ENCODE results near the gene C3AR1.
A peak's percentile ranks its signal among the peaks of the same experiment; 100 is the strongest.
"Not testable (repeated sequence)": the region's sequence is repeated elsewhere in the genome, so short reads cannot be mapped to it uniquely, and the experiment has no call there.

The C3AR1 gene

DNA sequence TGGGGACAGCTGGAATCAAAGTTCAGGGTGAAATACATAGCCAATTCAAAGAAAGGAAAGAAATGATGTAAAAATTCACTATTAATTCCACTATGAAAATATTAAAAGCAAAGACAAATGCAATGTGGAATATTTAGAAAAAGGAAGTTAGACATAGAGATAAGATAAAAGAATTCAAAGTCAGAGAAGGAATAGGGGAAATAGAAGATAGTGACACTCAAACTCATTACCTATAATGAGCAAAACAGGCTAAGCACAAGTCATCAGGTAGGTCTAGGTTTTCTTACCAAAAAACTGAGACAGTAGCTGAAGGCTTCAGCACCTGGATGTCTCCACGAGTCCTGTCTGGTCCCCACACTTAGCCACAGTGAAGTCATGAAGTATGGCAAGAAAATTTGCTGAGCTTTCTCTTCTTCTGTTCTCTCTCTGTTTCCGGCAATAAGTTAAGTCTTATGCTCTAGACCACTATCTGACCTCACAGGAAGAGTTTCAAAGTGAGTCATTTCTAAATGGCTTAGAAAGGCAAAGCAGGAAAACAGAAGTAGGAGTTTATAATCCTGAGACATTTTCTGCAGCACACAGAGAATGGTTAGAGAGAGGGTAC lies at the start of gene C3AR1:
Gene C3AR1 (minus strand): TSS at position 369 of the 604 bp plus-strand sequence. CDS start 6,174 bp downstream, outside the sequence.
- peak; percentile 73 for DNase-seq

DNA sequence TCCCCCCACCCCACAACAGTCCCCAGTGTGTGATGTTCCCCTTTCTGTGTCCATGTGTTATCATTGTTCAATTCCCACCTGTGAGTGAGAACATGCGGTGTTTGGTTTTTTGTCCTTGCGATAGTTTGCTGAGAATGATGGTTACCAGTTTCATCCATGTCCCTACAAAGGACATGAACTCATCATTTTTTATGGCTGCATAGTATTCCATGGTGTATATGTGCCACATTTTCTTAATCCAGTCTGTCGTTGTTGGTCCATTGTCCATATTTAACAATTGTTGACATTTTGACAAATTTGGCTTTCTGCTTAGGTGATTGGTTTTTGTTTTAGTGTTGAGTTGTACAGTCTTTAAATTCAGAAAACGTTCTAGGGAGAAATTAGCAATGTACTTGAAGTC lies 47.0 kb upstream of the C3AR1 start:
- DNase-seq: not testable (repeated sequence)

DNA sequence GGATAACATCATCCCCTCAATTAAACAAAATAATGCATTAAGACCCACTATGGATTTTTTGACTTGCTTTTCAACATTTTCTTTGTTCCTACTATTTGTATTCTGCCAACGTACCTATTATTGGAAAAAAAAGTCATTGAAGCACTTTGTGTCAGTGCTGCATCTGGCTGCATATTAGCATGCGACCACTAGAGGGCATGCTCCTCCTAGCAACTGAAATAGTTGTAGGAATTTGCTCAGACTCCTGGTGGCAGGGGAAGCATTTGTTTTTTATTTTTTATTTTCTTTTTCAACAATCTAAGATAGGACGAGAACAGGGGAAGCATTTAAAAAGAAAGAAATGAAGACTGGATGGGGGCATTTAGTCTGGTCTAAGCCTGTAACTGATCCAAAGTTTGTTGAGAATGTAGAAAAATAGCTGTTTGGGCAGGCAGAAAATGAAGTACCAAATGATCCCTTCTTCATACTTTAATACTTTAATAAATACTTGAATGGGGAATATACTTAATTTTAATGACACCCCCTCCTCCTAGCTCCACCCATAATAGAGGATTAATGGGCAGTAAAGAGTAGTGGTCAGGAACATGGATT lies 42.7 kb upstream of the C3AR1 start:
- peak; percentile 77 for DNase-seq

DNA sequence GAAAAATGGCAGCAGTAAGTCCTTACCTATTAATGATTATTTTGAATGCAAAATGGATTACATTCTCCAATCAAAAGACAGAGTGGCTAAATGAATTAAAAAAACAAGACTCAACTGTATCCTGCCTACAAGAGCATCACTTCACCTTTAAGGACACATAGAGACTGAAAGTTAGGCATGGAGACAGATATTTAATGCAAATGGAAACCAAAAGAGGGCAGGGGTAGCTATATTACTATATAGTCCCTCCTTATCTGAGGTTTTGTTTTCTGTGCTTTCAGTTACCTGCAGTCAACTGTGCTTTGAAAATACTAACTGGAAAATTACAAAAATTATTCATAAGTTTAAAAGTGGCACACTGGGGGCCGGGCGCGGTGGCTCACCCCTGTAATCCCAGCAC lies 33.1 kb upstream of the C3AR1 start:
- no peak for DNase-seq

DNA sequence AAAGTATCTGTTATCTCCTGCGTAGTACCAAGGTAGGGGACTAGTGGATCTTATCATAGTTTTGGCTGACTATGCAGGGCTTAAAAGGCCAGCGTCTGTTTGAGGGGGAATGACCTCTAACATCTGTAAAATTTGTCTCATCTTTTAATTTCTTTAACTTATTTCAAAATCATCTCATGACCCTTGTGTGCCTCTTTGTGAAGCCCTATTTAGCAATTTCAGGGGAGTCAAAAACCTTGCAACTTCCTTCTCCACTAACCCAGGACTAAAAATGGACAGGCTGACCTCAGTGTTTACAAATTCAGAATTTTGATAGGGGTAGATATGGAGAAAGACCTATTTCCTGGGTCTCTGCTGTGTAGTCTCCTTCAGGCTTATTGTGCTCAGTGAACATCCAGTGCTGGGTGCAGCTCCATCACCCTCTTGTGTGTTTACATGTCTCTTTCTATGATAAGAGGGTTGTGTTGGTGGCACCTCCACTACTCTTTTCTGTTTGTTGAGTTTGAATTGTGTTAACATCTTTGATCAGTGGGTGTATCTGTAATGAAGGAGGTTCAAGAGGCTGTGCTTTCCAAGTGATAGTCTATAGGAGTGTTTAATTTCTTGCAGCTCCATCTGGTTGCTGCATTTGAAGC lies 30.2 kb upstream of the C3AR1 start:
- DNase-seq: no peak

DNA sequence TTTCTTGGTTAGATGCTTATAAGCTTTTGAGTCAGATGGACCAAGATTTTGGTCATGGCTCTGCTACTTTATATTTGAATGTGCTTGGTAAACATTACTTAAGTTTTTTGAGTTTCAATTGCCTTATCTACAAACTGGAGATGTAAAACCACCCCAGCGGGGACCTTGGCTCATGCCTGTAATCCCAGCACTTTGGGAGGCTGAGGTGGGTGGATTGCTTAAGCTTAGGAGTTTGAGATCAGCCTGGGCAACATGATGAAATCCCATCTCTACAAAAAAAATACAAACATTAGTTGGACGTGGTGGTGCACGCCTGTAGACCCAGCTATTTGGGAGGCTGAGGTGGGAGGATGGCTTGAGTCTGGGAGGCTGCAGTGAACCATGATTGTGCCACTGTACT lies 27.1 kb upstream of the C3AR1 start:
- no peak for DNase-seq

DNA sequence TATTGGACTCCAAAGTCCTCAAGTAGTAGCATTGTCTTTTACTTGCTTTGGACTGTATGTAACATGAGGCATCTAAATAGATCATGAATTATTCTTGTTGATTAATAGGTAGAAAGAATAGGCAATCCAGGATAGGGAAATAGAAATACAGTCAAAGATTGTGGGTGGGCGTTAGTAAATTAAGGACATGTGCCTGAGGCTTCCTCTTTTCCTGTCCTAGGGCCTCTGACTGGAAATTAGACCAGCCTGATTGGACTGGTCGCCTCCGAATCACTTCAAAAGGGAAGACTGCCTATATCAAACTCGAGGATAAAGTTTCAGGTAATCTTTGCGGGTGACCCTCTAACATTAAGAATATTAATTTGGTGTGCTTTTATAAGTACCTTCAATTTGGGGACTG lies 23.6 kb upstream of the C3AR1 start:
- no peak for DNase-seq

DNA sequence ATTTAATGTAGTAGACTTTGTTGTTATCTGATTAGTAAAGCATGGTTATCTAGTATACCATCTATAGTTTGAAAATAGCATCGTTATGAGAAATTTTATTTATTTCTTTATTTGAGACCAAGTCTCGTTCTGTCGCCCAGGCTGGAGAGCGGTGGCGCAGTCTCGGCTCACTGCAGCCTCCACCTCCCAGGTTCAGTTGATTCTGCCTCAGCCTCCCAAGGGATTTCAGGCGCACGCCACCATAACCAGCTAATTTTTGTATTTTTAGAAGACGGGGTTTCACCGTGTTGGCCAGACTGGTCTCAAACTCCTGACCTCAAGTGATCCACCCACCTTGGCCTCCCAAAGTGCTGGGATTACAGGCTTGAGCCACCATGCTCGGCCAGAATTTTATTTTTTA lies 23.1 kb upstream of the C3AR1 start:
- DNase-seq: not testable (repeated sequence)

DNA sequence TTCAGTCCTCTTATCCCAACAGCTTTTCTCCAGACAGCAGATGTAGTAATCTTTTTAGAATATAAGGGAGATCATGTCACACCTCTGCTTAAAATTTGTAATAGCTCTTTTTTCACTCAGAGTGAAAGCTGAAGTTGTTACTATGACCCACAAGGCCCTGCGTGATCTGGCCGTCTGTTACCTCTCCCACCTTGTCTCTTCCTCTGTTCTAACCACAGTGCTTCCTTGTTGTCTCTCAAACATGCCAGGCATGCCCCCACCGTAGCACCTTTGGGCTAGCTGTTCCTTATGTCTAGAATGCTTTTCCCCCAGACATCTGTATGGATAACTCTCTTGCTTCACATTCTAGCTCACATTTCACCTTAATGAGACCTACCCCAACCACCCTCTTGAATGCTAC lies 22.4 kb upstream of the C3AR1 start:
- peak; percentile 60 for DNase-seq

DNA sequence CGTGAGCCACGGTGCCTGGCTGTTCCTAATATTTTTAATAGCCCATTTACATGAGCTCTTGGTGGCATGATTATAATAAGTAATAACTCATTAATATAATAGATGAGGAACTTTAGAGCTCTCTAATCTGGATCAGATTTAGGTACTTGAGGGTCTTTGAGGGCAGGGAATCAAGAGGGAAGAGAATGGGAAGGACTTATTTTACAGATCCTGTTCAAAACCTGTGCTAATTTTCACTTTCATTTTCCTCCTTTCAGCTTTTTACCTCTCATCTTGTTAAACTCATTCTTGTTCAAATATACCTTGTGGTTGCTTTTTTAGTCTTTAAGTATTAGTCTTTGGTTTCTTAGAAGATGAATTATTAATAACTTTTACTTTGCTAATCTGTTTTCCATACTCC lies 21.5 kb upstream of the C3AR1 start:
- no peak for DNase-seq

DNA sequence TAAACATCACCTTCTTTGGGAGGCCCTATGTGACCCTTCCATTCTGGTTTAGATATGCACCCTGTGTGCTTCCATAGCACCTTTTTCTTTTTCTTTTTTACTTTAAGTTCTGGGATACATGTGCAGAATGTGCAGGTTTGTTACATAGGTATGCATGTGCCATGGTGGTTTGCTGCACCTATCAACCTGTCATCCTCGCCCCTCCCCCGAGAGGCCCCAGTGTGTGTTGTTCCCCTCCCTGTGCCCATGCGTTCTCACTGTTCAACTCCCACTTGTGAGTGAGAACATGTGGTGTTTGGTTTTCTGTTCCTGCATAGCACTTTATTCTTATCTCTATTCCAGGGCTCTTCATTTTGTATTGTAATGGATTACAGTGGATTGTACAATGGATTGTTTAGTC lies 18.2 kb upstream of the C3AR1 start:
- DNase-seq: not testable (repeated sequence)

DNA sequence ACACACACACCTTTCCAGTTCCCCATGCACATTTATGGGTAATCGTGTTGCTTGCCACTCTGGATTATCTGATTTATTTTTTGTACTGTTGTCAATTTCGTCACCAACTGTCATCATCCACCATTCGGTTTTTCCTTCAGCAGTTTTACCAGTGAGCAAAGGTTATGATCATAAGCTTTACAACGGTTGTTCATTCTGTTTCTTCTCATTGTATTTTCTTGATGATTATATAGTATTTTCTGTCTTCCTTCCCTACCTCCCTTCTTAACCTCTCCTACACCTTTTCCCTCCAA lies 16.6 kb upstream of the C3AR1 start:
- DNase-seq: no peak

DNA sequence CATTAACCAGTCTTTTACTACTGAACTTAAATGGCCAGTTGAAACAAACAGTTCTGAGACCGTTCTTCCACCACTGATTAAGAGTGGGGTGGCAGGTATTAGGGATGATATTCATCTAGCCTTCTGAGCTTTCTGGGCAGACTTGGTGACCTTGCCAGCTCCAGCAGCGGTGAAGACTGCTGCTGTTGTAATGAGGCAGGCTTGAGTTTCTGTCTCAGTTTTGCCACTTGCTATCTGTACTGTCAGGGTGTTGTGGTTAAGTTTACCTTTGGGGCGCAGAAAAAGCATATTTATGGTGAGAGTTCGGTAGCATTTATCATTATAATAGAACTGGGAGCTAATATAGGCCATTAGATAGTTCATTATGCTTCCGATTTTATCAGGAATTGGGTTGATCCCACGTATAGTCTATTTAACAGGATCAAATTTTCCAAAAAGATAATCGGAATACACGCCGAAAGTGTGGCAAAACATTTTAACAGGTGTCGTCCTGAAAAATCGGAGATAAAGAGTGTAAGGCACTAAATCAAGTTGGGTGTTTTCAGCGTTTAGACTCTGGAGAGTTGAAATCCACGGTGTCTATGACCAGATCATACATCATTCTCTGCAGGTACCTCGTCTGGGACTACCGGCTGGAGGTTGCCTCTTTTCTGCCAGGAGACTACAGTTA lies 15.2 kb upstream of the C3AR1 start:
- DNase-seq: peak; percentile 40

DNA sequence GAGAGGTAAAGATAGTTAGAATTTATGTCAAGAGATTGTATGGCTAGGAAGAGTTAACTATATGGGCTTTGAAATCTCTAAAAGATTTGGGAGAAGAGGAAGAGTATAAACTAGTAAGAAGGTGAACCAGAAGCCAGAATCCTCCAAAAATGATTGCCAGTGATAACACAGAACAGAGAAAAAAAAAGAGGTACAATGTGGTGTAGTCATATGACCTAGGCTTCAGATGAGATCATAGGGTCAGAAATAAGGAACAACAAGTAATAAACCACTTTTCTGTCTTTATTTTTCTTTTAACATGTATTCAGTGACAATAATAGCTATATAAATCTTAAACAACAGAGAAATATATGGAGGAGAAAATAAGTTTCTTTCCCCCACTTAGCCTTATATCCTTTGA lies 14.0 kb upstream of the C3AR1 start:
- no peak for DNase-seq

DNA sequence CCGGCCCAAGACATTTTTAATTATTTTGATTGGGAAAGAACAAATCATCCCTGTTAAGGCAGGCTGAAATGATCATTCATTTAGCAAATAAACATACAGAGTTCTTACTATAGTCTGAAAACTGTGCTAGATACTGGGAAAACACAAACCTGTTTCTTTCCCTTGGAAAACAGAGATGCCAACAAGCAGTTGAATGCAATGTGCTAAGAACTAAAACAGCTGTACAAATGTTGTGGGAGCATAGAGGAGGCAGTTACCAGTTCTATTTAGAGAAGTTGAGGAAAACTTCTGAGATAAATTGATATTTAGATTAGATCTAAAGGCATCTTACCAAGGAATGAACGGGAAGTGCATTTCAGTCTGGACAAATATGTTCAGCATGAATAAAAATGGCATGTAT lies 12.8 kb upstream of the C3AR1 start:
- no peak for DNase-seq

DNA sequence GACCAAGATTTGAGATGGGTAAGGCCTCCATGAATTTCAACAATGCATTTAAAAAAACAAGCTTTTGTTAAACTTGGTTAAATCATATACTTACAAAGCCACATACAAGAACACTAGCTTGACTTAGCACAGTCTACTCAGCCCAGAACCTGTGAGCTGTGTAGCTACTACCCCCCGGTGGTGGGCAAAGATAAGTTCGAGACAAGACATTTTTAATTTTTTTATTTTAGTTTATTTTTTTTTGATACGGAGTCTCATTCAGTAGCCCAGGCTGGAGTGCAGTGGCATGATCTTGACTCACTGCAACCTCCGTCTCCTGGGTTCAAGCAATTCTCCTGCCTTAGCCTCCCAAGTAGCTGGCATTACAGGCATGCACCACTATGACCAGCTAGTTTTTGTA lies 12.2 kb upstream of the C3AR1 start:
- DNase-seq: peak; percentile 46

DNA sequence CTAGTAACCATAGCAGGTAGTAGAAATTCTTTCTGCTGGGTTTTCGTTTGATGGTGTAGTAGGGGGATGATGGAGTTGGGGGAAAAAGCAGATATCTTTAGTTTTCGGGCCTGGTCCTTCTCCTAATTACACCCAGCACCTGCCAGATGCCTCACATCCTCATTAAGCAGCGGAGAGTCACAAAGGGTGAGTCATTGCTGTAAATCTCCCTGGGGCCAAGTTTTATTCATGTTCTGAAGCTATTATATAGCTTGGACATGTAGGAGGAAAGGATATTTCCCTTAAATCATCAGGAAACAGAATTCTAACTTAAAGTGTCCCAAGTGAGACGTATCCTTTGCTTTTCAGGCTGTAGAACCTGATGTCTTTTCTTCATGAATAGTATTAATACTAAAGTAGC lies 11.0 kb upstream of the C3AR1 start:
- no peak for DNase-seq

DNA sequence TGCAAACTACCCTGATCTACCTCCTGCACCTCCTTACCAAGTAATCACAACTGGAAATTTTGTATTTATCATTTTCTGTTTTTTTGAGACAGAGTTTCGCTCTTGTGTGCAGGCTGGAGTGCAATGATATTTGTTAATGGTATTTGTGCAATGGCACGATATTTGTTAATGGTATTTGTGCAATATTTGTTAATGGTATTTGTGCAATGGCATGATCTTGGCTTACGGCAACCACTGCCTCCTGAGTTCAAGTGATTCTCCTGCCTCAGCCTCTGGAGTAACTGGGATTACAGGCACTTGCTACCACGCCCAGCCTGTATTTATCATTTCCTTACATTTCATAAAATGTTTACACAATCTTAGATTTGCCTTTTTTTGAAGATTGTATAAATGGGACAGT lies 10.2 kb upstream of the C3AR1 start:
- DNase-seq: no peak

DNA sequence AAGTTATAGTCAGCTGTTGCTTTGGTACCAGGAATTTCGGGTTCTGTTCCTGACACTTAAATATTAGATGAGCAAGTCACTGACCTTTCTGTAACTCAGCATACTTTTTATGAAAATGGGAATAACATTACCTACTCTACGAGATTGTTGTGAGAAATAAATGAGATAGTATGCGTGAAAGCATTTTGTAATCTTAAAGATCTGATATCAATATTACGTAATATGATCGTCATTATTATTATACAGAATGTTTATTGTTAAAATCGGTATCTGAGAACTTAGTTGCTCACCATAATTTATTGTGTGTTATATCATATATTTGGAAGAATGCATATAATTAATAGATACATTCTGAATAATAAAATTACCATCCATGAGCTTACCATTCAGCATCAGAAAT lies 9.8 kb upstream of the C3AR1 start:
- DNase-seq: no peak

DNA sequence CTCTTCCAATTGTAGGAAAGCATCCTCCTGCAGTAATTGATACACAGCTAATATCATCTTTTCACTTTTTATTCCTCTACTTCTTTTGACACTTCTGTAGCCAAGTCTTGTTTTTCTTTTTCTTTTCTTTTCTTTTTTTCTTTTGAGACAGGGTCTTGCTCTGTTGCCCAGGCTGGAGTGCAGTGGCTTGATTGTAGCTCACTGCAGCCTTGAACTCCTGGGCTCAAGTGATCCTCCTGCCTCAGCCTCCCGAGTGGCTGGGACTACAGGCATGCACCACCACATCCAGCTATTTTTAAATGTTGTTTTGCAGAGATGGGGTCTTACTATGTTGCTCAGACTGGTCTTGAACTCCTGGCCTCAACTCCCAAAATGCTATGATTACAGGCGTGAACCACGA lies 5.7 kb upstream of the C3AR1 start:
- not testable (repeated sequence) for DNase-seq

DNA sequence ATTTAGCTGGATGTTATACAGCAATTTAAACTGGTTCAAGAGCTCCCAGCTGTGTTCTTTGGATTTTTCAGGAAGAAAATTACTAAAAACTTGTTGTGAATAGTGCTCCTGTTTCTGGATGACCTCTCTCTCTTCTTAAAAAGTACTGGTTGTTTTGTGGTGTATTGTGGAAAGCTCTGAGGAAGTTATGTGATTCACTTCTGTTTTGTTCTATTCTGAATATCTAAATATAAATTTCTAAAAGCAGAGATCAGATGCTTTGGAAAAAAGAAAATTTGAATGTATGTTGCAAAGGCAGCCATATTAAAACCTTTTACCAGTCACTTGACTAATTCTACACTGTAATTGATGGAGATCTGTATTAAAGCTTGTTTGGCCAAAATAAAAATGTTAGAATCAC lies 3.4 kb upstream of the C3AR1 start:
- no peak for DNase-seq

DNA sequence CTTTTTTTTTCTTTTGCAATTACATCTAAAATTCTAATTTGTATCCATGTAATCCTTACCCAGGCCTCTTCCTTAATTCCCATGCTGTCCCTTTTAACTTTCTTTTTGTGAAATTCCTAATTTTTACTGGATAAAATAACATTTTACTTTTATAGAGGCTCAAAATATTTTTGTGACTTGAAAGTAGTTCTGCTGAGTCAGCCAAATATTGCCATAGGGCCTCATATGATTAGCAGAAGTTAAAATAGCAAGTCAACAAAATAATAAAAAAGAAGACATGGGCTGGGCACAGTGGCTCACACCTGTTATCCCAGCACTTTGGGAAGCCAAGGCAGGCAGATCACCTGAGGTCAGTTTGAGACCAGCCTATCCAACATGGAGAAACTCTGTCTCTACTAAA lies 2.0 kb downstream of the C3AR1 start:
- no peak for DNase-seq

DNA sequence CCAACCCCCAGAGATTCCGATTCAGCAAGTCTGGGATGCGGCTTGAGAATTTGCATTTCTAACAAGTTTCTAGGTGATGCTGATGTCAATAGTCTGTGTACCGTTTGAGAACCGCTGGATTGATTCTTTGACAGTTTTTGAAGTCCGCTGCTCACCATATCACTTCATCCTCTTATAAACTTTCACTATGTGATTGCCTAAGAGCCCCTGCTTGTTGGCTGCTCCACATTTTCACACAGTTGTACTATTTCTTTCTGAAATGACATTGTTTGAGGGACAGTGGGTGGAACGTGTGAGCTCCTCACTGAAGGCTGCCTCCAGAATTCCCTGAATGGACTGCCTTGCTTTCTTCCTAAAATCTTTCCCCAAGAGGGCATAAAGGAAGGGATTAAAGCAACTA lies 7.7 kb downstream of the C3AR1 start:
- no peak for DNase-seq

DNA sequence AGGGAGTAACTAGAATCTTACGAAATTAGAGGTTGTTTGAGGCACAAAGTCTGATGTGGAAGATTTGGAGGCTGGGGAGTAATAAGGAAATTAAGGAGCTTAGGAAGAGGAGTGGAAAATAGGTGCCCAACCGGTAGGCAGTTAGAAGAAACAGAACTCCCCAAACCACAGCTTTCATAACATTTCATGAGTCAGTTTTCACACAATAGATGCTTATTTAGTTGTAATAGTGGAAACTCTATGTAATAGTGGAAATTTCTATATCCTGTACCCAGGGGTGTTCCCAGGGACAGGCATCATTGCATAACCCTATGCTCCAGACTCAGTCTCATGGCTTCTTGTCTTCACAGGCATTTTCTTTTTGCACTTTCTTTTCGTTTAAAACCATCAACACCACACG lies 8.3 kb downstream of the C3AR1 start:
- DNase-seq: peak; percentile 30

DNA sequence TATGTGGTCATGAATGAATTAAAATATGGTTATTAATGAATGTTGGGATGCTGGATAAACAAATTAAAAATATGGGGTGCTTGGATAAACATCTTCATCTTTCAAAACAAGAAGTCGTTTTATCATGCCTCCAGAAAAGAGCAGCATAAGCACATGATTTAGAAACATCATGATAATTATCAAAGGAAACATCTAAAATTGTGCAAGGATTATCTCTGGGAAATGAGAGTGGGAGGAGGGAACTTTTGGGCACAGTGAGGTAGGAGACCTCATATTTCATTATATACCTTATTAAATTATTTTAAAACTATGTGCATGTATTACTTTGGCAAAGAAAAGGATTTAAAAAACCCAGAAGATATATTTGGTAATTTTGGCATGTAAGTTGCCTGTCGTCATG lies 8.9 kb downstream of the C3AR1 start:
- DNase-seq: no peak

All from activated CD4-positive, alpha-beta T cell treated with anti-CD3 and anti-CD28 coated beads, Interleukin-2, amount 50 U/mL, for 16 hours (primary cell).